Retinal pigment epithelial cell (primary cell): ENCODE results near the gene C19orf33.
A peak's percentile ranks its signal among the peaks of the same experiment; 100 is the strongest.

Source experiments
- DNase-seq: peaks from one replicate; pipeline ENCODE4 v3.0.0-alpha.2; 2010; ENCODE audit warnings: low read depth
- H3K4me3 ChIP-seq: 2 replicates; pipeline ENCODE4 v1.5.1; 2011; ENCODE audit warnings: mild to moderate bottlenecking, low read length, control low read depth, moderate library complexity
- TF ChIP-seq, protein P1 (sequence below): conservative IDR thresholded peaks from 2 replicates; pipeline ENCODE4 v1.5.1; 2011; ENCODE audit warnings: low read depth, low read length, control low read depth, inconsistent platforms

C19orf33 gene

DNA sequence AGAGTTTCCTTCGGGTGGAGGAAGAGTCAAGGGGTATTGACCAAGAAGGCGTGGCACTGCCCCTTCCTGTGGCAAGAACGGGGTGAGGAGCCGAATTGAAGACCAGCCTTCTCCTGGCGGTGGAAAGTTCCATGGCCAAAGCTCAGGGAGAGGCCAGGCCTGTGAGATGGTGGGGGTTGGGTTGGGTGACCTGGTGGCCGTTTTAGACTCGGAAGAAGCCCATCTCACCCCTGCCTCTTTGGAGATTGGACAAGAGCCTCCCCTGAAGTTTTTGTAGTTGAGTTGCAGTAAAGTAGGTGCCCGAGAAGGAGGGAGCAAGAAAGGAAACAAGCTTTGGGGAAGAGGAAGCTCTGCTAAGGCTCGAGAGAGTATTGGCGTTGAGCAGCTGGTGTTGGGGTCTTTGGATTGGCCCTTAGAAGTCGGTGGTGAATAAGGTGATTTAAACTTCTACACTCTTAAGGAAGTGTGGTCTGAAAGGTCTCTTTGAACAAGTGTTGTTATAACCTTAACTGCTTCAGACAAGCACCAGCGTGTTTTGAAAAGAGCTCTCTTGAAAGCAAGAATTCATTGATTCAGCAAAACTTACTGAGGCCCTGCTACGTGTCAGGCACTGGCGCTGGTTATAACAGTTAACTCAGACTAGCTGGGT, 38.7 kb upstream of the C19orf33 start:
- TF ChIP-seq, protein P1, sequence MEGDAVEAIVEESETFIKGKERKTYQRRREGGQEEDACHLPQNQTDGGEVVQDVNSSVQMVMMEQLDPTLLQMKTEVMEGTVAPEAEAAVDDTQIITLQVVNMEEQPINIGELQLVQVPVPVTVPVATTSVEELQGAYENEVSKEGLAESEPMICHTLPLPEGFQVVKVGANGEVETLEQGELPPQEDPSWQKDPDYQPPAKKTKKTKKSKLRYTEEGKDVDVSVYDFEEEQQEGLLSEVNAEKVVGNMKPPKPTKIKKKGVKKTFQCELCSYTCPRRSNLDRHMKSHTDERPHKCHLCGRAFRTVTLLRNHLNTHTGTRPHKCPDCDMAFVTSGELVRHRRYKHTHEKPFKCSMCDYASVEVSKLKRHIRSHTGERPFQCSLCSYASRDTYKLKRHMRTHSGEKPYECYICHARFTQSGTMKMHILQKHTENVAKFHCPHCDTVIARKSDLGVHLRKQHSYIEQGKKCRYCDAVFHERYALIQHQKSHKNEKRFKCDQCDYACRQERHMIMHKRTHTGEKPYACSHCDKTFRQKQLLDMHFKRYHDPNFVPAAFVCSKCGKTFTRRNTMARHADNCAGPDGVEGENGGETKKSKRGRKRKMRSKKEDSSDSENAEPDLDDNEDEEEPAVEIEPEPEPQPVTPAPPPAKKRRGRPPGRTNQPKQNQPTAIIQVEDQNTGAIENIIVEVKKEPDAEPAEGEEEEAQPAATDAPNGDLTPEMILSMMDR: no peak
- peak; percentile 27 for DNase-seq
- H3K4me3 ChIP-seq: peak overlapping the region; percentile 55

DNA sequence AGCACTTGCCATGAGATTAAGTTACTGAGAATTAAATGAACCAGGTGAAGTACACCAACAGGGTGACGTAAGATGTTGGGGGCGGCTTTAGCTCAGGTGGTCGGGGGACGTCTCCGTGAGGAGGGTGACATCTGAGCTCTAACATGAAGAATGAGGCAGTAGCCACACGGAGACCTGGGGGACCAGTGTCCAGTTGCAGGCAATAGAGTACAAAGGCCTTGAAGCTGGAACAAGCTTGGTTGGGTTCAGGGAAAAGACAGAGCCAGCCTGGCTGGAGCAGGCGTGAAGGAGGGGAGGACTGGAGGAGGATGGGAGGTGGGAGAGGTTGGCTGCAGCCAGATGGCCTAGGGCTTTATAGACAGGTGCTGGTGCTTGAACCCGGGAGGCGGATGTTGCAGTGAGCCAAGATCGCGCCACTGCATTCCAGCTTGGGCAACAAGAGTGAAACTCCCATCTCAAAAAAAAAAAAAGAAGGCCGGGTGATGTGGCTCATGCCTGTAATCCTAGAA, 38.1 kb upstream of the C19orf33 start:
- no peak for DNase-seq
- no peak overlapping the region for H3K4me3 ChIP-seq
- TF ChIP-seq, protein P1: no peak

DNA sequence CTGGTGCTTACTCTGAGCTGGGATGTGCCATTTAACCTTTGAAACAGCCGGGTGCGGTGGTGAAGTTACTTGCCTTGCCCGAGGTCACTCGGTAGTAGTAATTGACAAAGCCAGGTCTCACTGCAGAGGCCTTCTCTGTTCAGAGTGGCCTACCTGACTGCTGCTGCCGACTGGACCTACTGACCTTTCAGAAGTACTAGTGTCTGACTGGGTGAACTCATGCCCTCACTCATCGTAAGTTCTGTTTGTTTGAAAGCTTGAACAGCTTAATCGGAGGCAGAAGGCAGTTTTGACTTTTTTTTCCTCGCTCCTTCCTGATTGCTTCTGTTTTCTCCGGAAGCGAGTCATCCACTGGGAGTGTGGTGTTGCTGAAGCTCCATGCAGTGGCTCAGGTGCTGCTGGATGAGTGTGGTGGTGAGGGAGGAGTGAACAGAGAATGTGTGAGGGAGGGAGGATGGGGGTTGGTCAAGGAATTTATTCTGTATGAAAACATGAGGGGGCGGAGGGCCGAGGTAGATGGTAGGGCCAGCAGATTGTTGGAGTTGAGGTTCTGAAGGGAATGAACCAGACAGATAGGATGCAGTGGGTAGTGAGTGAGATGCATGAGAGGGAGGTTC, 37.0 kb upstream of the C19orf33 start:
- TF ChIP-seq, protein P1: no peak
- H3K4me3 ChIP-seq: no peak overlapping the region
- DNase-seq: peak; percentile 28

DNA sequence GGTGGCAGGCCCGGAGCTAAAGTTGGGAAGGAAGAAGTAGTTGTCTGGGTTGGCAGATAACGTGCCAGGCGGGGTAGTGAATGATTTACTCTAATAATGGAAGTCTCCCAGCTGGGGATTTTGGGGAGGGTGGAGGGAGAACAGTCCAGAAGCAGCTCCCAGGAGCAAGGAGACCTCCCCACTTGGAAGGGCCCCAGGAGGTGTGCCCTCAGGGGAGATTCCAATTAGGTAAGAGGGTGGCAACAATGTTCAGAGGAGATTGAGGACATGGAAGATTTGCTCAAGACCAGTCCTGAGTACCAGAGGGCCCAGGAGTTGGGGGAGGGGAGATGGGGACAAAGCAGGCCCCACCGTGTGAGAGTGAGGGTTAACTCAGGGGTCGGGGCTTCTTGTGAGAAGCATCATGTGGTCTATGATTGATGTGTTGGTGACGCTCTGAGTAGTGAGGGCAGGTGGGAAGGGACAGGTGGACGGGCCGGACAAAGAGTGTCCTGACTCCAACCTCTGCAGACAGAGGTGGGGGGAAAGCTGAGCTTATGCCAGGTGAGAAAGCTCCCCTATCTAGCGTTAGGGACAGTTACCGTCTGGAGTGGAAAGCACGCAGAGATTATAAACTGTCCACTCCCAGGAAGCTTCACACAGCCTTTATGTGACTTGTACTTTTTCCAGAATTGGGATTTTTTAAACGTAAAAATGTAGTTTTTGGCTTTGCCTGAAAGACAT, 36.1 kb upstream of the C19orf33 start:
- no peak for DNase-seq
- TF ChIP-seq, protein P1: no peak
- no peak overlapping the region for H3K4me3 ChIP-seq

DNA sequence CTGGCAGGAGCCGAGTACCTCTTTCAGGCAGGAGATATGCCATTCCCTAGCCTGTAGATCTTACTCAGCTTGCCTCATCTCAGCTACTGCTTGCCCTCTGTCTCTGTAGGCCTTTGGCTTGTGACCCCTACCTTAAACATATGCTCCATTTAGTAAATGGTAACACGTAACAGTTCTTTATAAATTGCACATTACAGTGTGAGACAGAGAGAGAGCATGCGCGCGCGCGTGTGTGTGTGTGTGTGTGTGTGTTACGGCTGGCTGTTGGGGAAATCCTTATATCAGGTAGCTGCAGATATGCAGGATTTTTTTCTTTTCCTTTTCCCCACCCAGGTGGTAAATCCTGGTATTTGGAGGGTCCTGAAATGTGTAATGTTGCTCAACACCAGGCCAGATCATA, 35.5 kb upstream of the C19orf33 start:
- TF ChIP-seq, protein P1: no peak
- no peak overlapping the region for H3K4me3 ChIP-seq
- DNase-seq: no peak

DNA sequence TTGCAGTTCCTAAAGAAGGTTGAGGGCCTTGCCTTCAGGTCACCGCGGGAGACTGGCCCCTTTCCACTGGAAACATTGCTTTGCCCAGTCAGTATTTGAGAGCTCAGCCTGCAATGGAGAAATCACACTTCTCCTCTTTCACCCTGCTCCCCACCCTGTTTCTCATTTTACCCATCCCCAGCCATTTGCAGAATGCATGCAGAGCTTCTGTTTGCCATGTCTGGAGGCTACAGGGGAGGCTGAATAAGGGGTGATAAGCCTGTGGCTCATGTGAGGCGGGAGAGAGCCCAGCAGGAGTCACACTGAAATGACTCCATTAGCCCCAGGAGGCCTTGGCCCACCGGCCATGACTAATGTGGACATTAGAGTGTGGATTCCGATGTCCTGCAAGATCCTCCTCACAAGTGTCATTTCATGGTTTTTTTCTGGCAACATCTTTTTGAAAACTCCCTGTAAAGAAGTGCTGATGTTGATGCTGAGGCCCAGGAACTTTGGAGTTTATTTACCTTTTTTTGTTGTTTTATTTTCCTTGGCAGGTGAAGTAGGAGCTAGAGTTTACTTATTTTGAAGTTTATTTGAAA, 33.4 kb upstream of the C19orf33 start:
- no peak overlapping the region for H3K4me3 ChIP-seq
- DNase-seq: no peak
- TF ChIP-seq, protein P1: no peak
